Smooth muscle cell (in vitro differentiated cells): ENCODE data around the gene PHYH. TPM values are rescaled to one million over a fixed set of nuclear protein-coding genes. Genes with fewer than 3 reads are reported as not detected.

ENCODE experiments used
- DNase-seq: peaks from one replicate; lab custom pipeline; 2025; ENCODE audit not compliant: unreplicated experiment; lab: John Stamatoyannopoulos, UW
- H2AFZ ChIP-seq: fragments of 200-600 bp; sonication (generic); 2 replicates; pipeline ENCODE4 v1.6.0; 2016; ENCODE audit warnings: antibody characterized with exemption, low read depth, mild to moderate bottlenecking
- H3F3A ChIP-seq: fragments of 200-600 bp; sonication (generic); 2 replicates; pipeline ENCODE4 v1.6.0; 2017; ENCODE audit warnings: antibody characterized with exemption, low read depth
- H3K27ac ChIP-seq: fragments of 200-600 bp; sonication (generic); 2 replicates; pipeline ENCODE4 v1.5.1; 2016; ENCODE audit warnings: low read depth, mild to moderate bottlenecking
- H3K27me3 ChIP-seq: fragments of 200-600 bp; sonication (generic); 2 replicates; pipeline ENCODE4 v1.6.1; 2016; ENCODE audit warnings: low read depth, mild to moderate bottlenecking
- H3K36me3 ChIP-seq: fragments of 200-600 bp; sonication (generic); 2 replicates; pipeline ENCODE4 v1.5.1; 2016; ENCODE audit warnings: low read depth
- H3K4me1 ChIP-seq: fragments of 200-600 bp; sonication (generic); 2 replicates; pipeline ENCODE4 v1.5.1; 2016; ENCODE audit warnings: low read depth
- H3K4me2 ChIP-seq: fragments of 200-600 bp; sonication (generic); 2 replicates; pipeline ENCODE4 v1.6.0; 2016; ENCODE audit warnings: mild to moderate bottlenecking
- H3K4me3 ChIP-seq: fragments of 200-600 bp; sonication (generic); 2 replicates; pipeline ENCODE4 v1.5.1; 2016; ENCODE audit warnings: mild to moderate bottlenecking
- H3K79me2 ChIP-seq: fragments of 200-600 bp; sonication (generic); 2 replicates; pipeline ENCODE4 v1.6.0; 2016; ENCODE audit warnings: low read depth, mild to moderate bottlenecking
- H3K9ac ChIP-seq: fragments of 200-600 bp; sonication (generic); 2 replicates; pipeline ENCODE4 v1.6.0; 2016; ENCODE audit warnings: low read depth
- H3K9me3 ChIP-seq: fragments of 200-600 bp; sonication (generic); replicated peaks from 2 replicates; pipeline ENCODE4 v1.5.1; 2016; ENCODE audit warnings: low read depth
- H4K20me1 ChIP-seq: fragments of 200-600 bp; sonication (generic); 2 replicates; pipeline ENCODE4 v1.6.0; 2016; ENCODE audit warnings: low read depth
- CTCF ChIP-seq: fragments of 200-600 bp; sonication (generic); IDR thresholded peaks from 2 replicates; pipeline ENCODE4 v1.5.1; 2017; ENCODE audit warnings: borderline replicate concordance, mild to moderate bottlenecking, antibody characterized with exemption; ENCODE audit not compliant: insufficient read depth, poor library complexity, severe bottlenecking
- WGBS: methylation state at CpG from one replicate; pipeline ENCODE4 v1.1.7; 2016; ENCODE audit warnings: low lambda C conversion rate; 5-methylcytosine and 5-hydroxymethylcytosine counted together
- polyA plus RNA-seq: library from polyadenylated mRNA; unstranded; fragments of >200 nt; fragmentation: Nextera tagmentation; extraction: Ambion mirVana; gene quantifications from 2 replicates; pipeline ENCODE4 v1.2.1, GENCODE V29; 2016
- total RNA-seq: library from RNA; depleted of rRNA; stranded (reverse); fragments of >200 nt; gene quantifications from 2 replicates; pipeline ENCODE4 v1.2.3, GENCODE V29; 2014

The PHYH gene
- total and polyA plus RNA-seq, 2 experiments from 2014 or later, result 14.4 to 27.5 TPM

GRCh38 chr10:13322615-13323148 is 22.8 kb upstream of the PHYH start:
- no peak overlapping the region for H3K4me2 ChIP-seq
- no peak overlapping the region for H3K4me3 ChIP-seq
- 98% methylated on average over 24 of the region's 24 CpGs for WGBS
- H3K36me3 ChIP-seq, result peaks cover 13% of the 10 kb centered on the region
- TF ChIP-seq CTCF, result no peak
- H4K20me1 ChIP-seq, result no peaks in the 10 kb centered on the region
- H3K27me3 ChIP-seq, result no peaks in the 10 kb centered on the region
- H3K4me1 ChIP-seq, result no peaks in the 10 kb centered on the region
- no peak for DNase-seq
- H3F3A ChIP-seq, result no peaks in the 10 kb centered on the region
- no peaks in the 10 kb centered on the region for H3K9me3 ChIP-seq
- no peak overlapping the region for H3K9ac ChIP-seq
- H2AFZ ChIP-seq, result no peak overlapping the region
- H3K79me2 ChIP-seq, result no peaks in the 10 kb centered on the region
- H3K27ac ChIP-seq, result no peak overlapping the region

GRCh38 chr10:13321576-13321975 is 21.7 kb upstream of the PHYH start:
- no peaks in the 10 kb centered on the region for H3K27me3 ChIP-seq
- no peaks in the 10 kb centered on the region for H3F3A ChIP-seq
- no peaks in the 10 kb centered on the region for H3K9me3 ChIP-seq
- no peak overlapping the region for H3K4me3 ChIP-seq
- WGBS, result 91% methylated on average over 13 of the region's 13 CpGs
- no peak overlapping the region for H2AFZ ChIP-seq
- H3K4me1 ChIP-seq, result no peaks in the 10 kb centered on the region
- no peaks in the 10 kb centered on the region for H3K79me2 ChIP-seq
- peaks cover 13% of the 10 kb centered on the region for H3K36me3 ChIP-seq
- H3K27ac ChIP-seq, result no peak overlapping the region
- no peak for TF ChIP-seq CTCF
- H3K9ac ChIP-seq, result no peak overlapping the region
- H4K20me1 ChIP-seq, result no peaks in the 10 kb centered on the region
- H3K4me2 ChIP-seq, result no peak overlapping the region
- no peak for DNase-seq

GRCh38 chr10:13319166-13319565 is 19.3 kb upstream of the PHYH start:
- H3F3A ChIP-seq, result no peaks in the 10 kb centered on the region
- H3K9me3 ChIP-seq, result no peaks in the 10 kb centered on the region
- no peaks in the 10 kb centered on the region for H3K27me3 ChIP-seq
- no peak overlapping the region for H3K27ac ChIP-seq
- no peak overlapping the region for H3K4me3 ChIP-seq
- H3K36me3 ChIP-seq, result peaks cover 5% of the 10 kb centered on the region
- H3K4me1 ChIP-seq, result no peaks in the 10 kb centered on the region
- H3K79me2 ChIP-seq, result no peaks in the 10 kb centered on the region
- H3K9ac ChIP-seq, result no peak overlapping the region
- WGBS, result 82% methylated on average over 7 of the region's 7 CpGs
- H2AFZ ChIP-seq, result no peak overlapping the region
- DNase-seq, result no peak
- H4K20me1 ChIP-seq, result no peaks in the 10 kb centered on the region
- no peak for TF ChIP-seq CTCF
- H3K4me2 ChIP-seq, result no peak overlapping the region

GRCh38 chr10:13317474-13317873 is 17.6 kb upstream of the PHYH start:
- Histone ChIP-seq H3K9me3 (no peaks in the 10 kb centered on the region), H3K9ac (no peak overlapping the region), H3K36me3 (peaks cover 5% of the 10 kb centered on the region), H2AFZ (no peak overlapping the region), H3K4me3 (no peak overlapping the region), H3K27me3 (no peaks in the 10 kb centered on the region), H4K20me1 (no peaks in the 10 kb centered on the region), H3K27ac (no peak overlapping the region), H3K4me1 (no peaks in the 10 kb centered on the region), H3K4me2 (no peak overlapping the region), H3K79me2 (no peaks in the 10 kb centered on the region), H3F3A (no peaks in the 10 kb centered on the region)
- no peak for TF ChIP-seq CTCF
- WGBS, result 94% methylated on average over 6 of the region's 6 CpGs
- DNase-seq, result no peak
